ENCODE measurements around the gene VWF.

DNA sequence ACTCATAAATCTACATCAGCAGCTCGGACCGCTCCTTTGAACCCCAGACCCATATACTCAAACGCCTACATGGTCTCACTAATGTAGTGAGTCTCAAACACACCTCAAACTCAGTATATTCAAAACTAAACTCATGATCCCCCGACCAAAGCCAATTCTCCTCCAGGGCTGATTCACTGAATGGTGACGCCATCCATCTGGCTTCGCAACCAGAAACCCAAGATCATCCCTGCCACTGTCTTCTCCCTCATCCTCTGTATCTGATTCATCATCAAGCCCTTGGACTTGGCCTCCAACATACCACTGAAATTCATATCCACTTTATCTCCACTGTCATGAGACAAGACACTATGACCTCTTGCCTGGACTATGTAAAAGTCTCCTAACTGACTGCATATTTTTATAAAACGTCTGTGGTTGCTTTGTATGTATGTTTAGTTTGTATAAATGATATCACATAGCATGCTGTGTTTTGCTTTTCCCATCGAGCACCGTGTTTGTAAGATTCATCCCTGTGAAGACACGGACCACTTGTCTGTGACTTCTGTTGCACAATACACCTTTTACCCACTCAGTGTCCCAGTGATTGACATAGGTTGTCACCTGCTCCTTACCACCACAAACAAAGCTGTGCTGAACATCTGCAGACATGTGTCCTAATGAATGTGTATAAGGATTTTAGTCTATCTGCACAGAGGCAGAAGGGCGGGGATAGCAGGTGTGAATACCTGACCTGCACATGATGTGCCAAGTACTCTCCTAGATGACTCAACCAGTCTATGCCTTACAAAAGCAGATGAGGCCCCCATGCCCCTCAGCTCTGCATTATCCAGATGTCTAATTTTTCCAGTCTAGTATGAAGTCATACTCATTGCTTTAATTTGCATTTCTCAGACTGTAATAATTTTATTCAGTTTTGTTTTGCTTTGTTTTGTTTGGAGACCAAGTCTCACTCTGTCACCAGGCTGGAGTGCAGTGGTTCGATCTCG lies 76.9 kb downstream of the VWF start:
- no peak for TF ChIP-seq BHLHE40 (IDR thresholded peaks at IDR 0.05; ENCODE audit: borderline replicate concordance in 1 of 2, low read depth in 2 of 2, low read length in 1 of 2)
- no peak for TF ChIP-seq POLR2AphosphoS2 (IDR thresholded peaks at IDR 0.05; ENCODE audit: low read depth, low read length)
- no peak for TF ChIP-seq NFYB (IDR thresholded peaks at IDR 0.05; ENCODE audit: insufficient read depth, low read depth, low read length)
